Fibroblast of skin of right quadriceps (primary cell): ENCODE measurements around the gene ATP1A1.

Experiments used
- DNase-seq: peaks from one replicate; pipeline ENCODE4 v3.0.0-alpha.2; 2013

ATP1A1 gene

DNA sequence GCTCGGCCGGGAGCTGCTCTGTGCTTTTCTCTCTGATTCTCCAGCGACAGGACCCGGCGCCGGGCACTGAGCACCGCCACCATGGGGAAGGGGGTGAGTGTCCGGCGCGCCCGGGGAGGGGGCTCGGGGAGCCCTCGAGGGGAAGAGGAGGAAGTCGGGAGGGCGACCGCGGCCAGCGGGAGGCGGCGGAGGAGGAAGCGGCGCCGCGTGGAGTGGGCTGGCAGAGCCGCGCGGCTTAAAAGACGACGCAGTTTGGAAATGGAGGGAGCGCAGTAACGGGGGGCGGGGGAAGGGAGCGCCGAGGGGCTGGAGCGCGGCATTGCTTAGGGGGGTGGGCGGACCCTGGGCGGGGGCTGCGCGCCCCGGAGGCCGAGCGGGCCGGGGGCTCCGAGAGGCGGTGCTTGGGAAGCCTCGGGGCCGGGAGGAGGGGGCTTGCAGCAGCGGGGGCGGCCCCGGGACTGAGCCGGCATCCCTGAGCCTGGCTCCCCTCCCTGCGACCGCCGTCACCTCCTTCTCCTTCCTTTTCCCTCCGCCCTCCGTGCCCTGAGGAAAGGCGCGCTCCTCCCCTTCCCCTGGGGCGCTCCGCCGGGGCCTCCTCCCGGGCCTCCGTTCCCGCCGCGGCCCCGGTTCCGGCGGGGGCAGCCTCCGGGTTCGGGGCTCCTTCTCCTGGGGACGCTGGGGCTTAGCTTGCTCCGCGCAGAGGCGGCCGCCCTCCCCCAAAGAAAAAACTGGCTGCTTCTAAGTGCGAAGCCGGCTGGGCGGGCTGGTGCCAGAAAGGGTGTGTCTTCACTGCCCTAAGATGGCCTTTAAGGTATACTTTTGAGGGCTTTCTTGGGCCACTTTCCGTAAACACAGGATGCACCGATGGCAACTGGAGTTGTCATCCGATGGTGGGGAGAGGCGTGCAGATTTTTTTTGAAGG, 648 bp downstream of the ATP1A1 start:
- DNase-seq = peak; percentile 47

- no peak for DNase-seq
Measured at GRCh38 chr1:116374353-116375147, 1.5 kb downstream of the ATP1A1 start.

- DNase-seq = no peak
Measured at GRCh38 chr1:116375148-116375886, 2.3 kb downstream of the ATP1A1 start.

DNA sequence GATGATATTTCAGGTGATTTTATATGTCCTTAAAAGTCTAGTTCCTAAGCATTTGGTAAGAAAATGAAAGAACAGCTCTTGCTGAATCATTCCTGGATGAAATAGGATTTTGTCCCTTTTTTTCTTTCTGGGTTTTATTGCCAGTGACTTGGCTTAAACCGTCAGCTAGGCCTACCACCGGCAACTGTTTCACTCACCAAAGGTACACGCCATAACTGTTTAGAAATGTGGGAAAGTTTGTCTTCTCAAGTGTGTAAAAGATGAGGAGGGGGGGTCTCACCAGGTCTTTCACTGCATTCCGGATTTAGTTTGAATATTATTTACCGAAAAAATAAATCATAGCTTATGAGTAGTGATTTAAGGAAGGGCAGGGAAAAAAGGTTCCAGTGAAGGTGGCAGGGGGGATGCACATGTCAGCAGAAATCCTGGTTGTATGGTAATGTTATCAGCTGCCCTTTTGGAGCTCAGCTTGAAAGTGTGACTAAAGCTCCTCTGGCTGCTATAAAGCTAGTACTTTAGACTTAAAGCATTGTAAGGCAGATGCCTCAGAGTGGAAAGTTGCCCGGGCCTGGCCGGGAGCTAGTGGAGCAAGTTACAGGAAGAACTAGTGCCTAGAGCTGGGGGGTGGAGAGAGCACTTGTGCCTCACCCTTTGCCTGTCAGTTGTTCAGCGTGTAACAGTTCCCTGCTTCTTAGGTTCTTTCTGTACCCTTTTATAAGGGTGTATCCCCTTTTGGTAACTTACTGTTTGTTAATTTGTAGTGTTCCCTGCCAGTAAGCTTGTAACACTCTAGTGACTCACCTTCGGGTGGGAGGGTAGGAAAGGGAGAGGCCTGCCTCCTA, 3.1 kb downstream of the ATP1A1 start:
- peak; percentile 60 for DNase-seq

DNA sequence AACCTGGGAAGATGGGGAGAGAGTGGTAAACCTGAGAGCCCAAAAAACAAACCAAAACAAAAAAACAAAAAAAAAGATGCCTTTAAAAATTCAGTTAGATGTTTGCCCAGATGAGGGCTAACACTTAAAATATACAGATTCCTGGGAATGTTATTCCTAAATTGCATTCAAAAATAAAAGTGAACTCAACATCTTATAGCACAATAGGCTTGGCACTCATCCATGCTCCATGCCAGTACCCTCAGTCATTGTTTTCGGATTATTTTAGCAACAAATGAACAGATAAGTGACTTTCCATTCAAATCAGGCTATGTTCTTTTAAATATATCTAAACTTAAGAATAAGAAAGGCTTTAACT, 3.7 kb downstream of the ATP1A1 start:
- DNase-seq = no peak

DNA sequence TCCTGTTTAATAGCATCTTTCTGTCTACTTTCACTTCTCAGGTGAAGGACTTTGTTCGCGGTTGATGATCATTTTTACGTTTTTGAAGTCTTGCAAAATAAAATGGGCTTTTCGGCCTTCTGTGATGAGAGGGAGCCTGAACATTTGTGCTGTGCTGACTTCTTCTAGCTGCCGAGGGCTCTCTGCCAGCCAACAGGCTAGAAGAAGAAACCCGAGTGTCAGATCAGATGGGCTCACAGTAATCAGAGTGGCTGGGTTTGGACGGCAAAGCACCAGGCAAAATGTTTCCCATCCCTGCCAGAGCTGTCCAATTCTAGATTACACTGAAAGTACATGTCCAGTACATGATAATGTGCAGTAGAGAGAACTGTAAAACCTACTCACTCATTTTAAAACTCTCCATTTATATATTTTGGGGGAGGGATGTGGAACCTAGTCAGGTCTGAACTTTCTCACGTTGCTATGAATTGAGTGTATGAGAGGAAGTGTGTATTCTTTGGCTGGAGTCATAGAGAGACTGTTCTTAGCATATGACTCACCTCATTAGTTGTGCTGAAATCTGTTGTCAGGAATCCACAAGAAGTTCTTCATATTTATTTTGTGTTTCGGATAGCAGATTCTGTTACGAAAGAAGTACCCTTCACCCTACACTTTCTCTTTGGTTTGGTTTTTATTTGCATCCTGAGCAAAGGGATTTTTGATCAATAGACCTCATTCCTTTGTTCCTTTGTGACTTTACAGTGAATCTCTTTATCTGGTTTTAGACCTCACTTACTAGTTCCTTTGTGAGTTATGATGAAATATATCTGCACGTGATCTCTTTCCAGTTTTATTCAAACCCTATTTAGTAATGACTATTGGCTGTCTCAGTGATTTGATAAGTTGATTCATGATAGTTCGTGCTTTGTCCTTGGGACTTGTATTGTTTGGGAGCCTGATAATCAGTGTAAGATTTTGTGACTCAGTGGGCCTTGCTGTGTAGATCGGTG, 4.8 kb downstream of the ATP1A1 start:
- DNase-seq = peak; percentile 89

- DNase-seq = no peak
Measured at GRCh38 chr1:116379057-116379630, 6.1 kb downstream of the ATP1A1 start.

DNA sequence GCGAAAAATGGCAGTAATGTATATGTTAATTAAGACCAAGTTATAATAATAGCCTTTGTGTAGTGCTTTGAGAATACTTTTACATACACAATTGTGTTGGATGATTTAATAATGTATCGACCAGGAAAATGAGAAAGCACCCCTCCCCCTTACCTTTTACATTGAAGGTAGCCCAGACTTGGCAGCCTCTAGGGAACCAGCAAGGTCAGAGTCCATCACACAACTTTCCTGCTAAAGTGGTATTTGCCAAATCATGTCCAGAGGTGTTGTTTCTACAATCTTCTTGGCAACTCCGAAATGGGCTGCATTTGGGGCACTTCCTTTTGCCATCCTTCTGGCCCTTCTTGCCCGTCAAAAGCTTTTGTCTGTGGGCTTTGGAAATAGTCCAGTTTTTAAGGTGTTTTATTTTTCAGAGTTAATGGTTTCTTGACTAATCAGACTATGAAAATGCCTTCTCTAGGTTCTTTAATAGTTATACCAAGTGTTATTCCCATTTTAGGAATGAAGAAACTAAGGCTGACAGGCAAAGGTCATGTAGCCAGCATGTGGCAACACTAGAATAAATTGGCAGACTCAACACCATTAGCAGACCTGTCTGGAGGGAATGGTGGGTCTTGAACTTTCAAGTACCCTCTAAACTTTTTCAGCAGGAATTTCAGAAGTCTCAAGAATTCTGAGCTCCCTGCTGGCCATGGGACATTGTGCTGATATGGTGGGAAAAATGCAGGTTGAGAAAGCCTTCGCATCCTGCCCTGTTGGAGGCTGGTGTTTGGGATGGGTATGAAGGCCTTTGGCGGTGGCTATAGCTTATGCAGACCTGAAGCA, 6.8 kb downstream of the ATP1A1 start:
- DNase-seq = no peak

DNA sequence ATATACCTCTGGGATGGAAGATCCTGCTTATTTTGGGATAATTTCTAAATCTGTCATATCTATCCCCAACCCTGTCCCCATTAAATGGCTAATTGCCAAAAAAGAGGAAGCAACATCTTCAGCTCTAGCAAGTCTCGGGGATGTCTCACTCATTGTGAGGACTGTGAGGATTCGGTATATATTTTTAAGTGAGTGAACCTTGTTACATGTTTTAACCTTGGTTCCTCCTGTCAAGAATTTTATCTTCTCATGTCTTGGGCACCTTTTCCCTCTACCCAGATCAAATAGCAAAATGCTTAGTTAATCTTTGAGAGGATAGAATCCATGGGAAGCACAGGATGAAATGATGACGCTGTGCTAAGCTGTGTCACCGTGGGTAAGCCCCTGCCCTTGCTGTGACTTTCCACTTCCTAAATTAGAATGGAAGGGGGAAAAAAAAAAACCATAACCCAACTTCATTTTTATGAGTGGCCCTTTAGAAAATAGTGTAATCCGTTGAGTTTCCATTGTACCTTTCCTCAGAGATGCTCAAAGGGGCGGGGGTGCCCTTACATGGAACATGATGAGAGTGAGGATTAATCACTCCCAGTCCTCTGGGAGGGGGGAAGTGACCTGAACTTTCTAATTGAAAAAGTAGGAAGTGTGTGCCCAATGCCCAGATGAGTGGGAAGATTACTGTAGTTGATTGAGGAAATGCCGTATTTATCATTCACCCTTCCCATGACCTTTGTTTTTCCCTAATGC, 7.6 kb downstream of the ATP1A1 start:
- DNase-seq = no peak

GRCh38 chr1:116382321-116382720, 9.3 kb downstream of the ATP1A1 start:
- DNase-seq = no peak

DNA sequence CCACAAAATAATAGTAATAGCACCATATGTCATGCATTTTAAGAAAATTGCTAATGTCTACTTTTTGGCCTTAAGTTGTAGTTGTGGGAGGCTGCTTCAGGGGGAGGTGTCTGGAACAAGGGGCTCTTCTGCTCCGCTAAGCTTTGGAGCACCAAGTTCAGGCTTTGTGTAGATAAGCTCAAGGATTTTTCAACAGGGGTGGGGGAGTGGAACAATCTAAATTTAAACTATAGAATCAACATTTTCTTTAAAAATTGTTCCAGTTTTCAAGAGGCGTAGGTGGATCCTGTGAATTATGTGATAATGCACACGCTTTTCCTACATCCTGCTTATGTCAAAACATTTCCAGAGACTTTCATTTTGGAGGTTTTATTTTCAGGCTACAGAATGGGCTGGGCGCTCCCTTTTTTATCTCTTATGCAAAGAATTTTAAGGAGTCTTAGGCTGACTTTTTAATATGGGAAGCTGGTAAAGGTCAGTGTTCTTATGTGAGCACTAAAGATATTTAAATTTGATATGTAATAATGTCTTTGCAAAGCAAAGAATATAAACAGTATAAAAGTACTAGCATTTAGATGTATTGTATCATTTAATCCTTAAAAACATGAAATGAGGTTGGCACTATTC, 9.9 kb downstream of the ATP1A1 start:
- no peak for DNase-seq

GRCh38 chr1:116386042-116386441, 13.0 kb downstream of the ATP1A1 start:
- DNase-seq = no peak

- no peak for DNase-seq
Measured at GRCh38 chr1:116387551-116387950, 14.5 kb downstream of the ATP1A1 start.

DNA sequence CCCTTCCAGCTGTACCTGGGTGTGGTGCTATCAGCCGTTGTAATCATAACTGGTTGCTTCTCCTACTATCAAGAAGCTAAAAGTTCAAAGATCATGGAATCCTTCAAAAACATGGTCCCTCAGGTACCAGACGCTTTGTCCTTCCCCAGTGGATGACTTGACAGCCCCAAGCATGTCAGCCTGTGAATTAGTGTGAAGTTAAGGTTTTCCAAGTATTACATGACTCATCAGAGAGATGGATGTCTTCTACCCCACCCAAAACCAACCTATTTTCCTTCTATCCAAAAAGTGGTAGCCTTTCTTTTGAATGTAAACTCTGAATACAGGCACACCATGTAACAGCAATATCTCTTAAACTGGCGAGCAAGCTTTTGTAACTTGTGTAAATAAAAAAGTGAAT, 15.1 kb downstream of the ATP1A1 start:
- DNase-seq = no peak

GRCh38 chr1:116389013-116389412, 16.0 kb downstream of the ATP1A1 start:
- no peak for DNase-seq

DNA sequence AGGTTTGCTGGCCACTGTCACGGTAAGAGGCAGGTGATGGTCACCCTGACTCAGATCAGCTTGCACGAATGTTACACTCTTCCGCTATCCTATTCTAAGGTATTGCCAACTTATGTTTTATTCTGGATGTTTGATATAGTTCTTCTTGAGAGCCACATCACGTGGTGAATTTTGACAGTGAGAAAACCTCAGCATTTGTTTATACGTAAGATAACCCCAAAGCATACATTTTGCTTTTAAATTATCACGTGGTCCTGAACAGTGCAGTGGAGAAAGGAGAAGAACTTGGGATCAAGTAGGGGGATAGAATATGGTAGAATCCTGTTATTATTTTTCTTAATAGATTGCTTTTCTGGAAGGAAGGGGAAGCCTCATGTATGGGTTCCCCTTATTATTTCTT, 16.6 kb downstream of the ATP1A1 start:
- DNase-seq = no peak

- no peak for DNase-seq
Measured at GRCh38 chr1:116390195-116390594, 17.2 kb downstream of the ATP1A1 start.

- no peak for DNase-seq
Measured at GRCh38 chr1:116391185-116391584, 18.1 kb downstream of the ATP1A1 start.
